Omental fat pad (tissue), 4 donors: ENCODE measurements around the gene ASMTL. TPM values are rescaled to one million over a fixed set of nuclear protein-coding genes. Genes with fewer than 3 reads are reported as not detected.
"Not testable (repeated sequence)": the region's sequence is repeated elsewhere in the genome, so short reads cannot be mapped to it uniquely, and the experiment has no call there.

ENCODE experiments used
- ATAC-seq: fragments of 150-250 bp; one replicate; pipeline ENCODE4 v1.9.1; 2016; ENCODE audit warnings: mild to moderate bottlenecking, moderate library complexity; ENCODE audit not compliant: low FRiP score
- DNase-seq: peaks from one replicate; pipeline ENCODE4 v3.0.0-alpha.2; 2019; ENCODE audit warnings: low spot score
- CTCF ChIP-seq, 3 donors: fragments of 450-650 bp; IDR thresholded peaks; one replicate each; pipeline ENCODE4 v1.5.1; 2016 to 2017; ENCODE audit warnings: antibody characterized with exemption in 3 of 3, mild to moderate bottlenecking in 3 of 3, moderate library complexity in 2 of 3
- total RNA-seq, 4 donors: library from RNA; depleted of rRNA; stranded (reverse); fragments of >200 nt; gene quantifications; one replicate each; pipeline ENCODE4 v1.1.0, GENCODE V29; 2016

The ASMTL gene
- total RNA-seq, 4 donors from 2014 or later = 17.9 to 27.3 (median 21.8) TPM

DNA sequence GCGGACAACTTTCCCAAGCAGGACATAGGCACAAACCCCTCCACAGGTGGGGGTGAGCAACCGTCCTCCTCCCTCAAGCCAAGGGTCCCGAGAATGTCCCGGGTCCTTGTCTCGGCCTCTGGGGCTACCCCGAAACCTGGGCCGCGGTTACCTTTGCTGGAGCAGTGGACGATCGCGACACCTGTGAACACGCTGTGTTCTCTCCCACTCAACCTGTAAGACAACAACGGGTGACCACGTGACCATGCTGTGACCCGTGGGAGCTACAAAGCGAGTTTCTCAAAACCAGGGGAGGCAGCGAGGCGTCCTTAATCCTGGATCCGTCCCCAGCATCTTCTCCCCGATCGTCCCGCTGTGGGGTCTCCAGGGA, 17.9 kb downstream of the ASMTL start:
- ATAC-seq (no peak), DNase-seq (no peak)
- TF ChIP-seq CTCF (IDR thresholded peaks at IDR 0.05) = no peak

- DNase-seq = no peak
- ATAC-seq = no peak
- TF ChIP-seq CTCF (IDR thresholded peaks at IDR 0.05) = no peak
These were observed 18.9 kb downstream of the ASMTL start for GRCh38 chrX:1433646-1434357.

DNA sequence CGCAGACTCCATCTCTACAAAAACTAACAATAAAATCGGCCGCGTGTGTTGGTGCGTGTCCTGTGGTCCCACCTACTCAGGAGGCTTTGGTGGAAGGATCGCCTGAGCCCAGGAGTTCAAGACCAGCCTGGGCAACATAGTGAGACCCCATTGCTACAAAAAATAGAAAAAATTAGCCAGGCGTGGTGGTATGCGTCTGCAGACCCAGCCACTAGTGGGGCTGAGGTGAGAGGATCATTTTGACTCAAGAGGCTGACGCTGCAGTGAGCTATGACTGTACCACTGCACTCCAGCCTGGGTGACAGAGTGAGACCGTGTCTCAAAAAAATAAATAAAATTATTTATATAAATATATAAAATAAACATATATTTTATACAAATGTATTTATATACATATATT, 22.3 kb downstream of the ASMTL start:
- no peak for ATAC-seq
- no peak for DNase-seq
- TF ChIP-seq CTCF (IDR thresholded peaks at IDR 0.05) = no peak

GRCh38 chrX:1427756-1428155, 25.0 kb downstream of the ASMTL start:
- TF ChIP-seq CTCF (IDR thresholded peaks at IDR 0.05) = no peak

DNA sequence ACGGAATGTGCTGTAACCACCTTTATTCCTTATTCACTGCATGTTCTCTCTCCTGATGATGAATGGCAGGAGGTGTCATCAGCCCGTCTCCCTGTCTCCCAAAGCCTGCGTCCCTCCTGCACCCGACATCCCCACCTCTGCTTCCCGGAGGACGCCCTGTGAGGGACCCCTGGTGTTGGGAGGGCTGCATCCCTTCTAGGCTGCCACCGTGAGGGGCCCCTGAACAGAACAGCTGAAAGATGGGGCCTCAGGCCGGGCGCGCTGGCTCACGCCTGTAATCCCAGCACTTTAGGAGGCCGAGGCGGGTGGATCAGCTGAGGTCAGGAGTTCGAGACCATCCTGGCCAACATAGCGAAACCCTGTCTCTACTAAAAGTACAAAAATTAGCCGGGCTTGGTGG, 26.4 kb downstream of the ASMTL start:
- not testable (repeated sequence) for DNase-seq, ATAC-seq

More at GRCh38 chrX:1427756-1428155, 25.0 kb downstream of the ASMTL start:
- DNase-seq (no peak), ATAC-seq (no peak)

GRCh38 chrX:1425381-1425780, 27.3 kb downstream of the ASMTL start:
- DNase-seq (no peak), ATAC-seq (no peak)
- TF ChIP-seq CTCF (IDR thresholded peaks at IDR 0.05) = no peak

DNA sequence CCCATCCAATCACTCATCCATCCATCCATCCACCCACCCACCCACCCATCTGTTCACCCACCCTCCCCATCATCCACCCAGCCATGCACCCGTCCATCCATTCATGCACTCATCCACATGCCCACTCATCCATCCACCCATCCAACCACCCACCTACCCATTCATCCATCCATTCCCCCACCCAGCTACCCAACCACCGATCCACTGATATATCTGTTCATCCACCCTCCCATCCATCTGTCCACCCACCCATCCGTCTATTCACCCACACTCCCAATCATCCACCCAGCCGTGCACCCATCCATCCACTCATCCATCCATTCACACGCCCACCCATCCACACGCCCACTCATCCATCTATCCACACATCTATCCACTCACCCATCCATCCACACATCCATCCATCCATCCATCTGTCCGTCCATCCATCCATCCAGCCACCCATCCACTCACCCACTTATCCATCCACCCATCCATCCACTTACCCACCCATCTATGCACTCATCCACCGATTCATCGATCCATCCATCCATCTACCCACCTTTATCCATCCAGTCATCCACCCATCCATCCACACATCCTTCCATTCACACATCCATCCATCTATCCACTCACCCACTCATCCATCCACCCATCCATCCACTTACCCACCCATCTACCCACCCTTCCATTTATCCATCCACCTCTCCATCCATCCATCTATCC, 28.4 kb downstream of the ASMTL start:
- TF ChIP-seq CTCF (IDR thresholded peaks at IDR 0.05) = no peak
- ATAC-seq = no peak
- DNase-seq = no peak
